ENCODE data around the gene SLC25A11.
A peak's percentile ranks its signal among the peaks of the same experiment; 100 is the strongest.

The SLC25A11 gene

GRCh38 chr17:4947010-4947410 lies 7.2 kb upstream of the SLC25A11 start:
- Histone ChIP-seq H3K4me3 (ENCODE audit: low read depth, low read length) (peak overlapping the region; percentile 77), H3K4me1 (peaks cover 4% of the 10 kb centered on the region), H3K27me3 (no peaks in the 10 kb centered on the region), H3K36me3 (peaks cover 24% of the 10 kb centered on the region), H3K9me3 (no peaks in the 10 kb centered on the region)
- DNase-seq: no peak
- TF ChIP-seq CTCF (IDR thresholded peaks at IDR 0.05; ENCODE audit: low read depth, low read length): no peak

- Histone ChIP-seq H3K4me1 (peaks cover 4% of the 10 kb centered on the region), H3K27me3 (no peaks in the 10 kb centered on the region), H3K4me3 (ENCODE audit: low read depth, low read length) (peak overlapping the region; percentile 77), H3K9me3 (no peaks in the 10 kb centered on the region), H3K36me3 (peaks cover 24% of the 10 kb centered on the region)
- DNase-seq: no peak
- no peak for TF ChIP-seq CTCF (IDR thresholded peaks at IDR 0.05; ENCODE audit: low read depth, low read length)
These were observed 6.6 kb upstream of the SLC25A11 start for GRCh38 chr17:4946312-4946976.

GRCh38 chr17:4945944-4946280 lies 6.1 kb upstream of the SLC25A11 start:
- Histone ChIP-seq H3K36me3 (peaks cover 24% of the 10 kb centered on the region), H3K9me3 (no peaks in the 10 kb centered on the region), H3K27me3 (no peaks in the 10 kb centered on the region), H3K4me3 (ENCODE audit: low read depth, low read length) (peak overlapping the region; percentile 77; the same call in 1 of the 2 replicates), H3K4me1 (peaks cover 4% of the 10 kb centered on the region)
- no peak for TF ChIP-seq CTCF (IDR thresholded peaks at IDR 0.05; ENCODE audit: low read depth, low read length)
- no peak for DNase-seq

GRCh38 chr17:4945176-4945943 lies 5.5 kb upstream of the SLC25A11 start:
- Histone ChIP-seq H3K9me3 (no peaks in the 10 kb centered on the region), H3K4me3 (ENCODE audit: low read depth, low read length) (no peak overlapping the region), H3K4me1 (no peaks in the 10 kb centered on the region; the same call in none of the 2 replicates), H3K27me3 (no peaks in the 10 kb centered on the region), H3K36me3 (peaks cover 24% of the 10 kb centered on the region)
- peak; percentile 69 for DNase-seq
- TF ChIP-seq CTCF (IDR thresholded peaks at IDR 0.05; ENCODE audit: low read depth, low read length): no peak

GRCh38 chr17:4944554-4945175 lies 4.8 kb upstream of the SLC25A11 start:
- Histone ChIP-seq H3K36me3 (peaks cover 24% of the 10 kb centered on the region), H3K4me1 (no peaks in the 10 kb centered on the region; the same call in 1 of the 2 replicates), H3K27me3 (no peaks in the 10 kb centered on the region), H3K4me3 (ENCODE audit: low read depth, low read length) (no peak overlapping the region), H3K9me3 (no peaks in the 10 kb centered on the region)
- no peak for TF ChIP-seq CTCF (IDR thresholded peaks at IDR 0.05; ENCODE audit: low read depth, low read length)
- no peak for DNase-seq
